Keratinocyte (primary cell): ENCODE data around the gene NPFFR1. TPM values are rescaled to one million over a fixed set of nuclear protein-coding genes. Genes with fewer than 3 reads are reported as not detected.
A peak's percentile ranks its signal among the peaks of the same experiment; 100 is the strongest.

Experiments
- DNase-seq: peaks from one replicate; pipeline ENCODE4 v3.0.0-alpha.2; 2011; ENCODE audit warnings: low read depth, missing footprints, low spot score
- FAIRE-seq: peaks from 2 replicates; lab custom pipeline; 2011; peaks lifted over from hg19 to GRCh38; lab: Jason Lieb, UNC
- H2AFZ ChIP-seq: 2 replicates; pipeline ENCODE4 v1.6.0; 2012; ENCODE audit warnings: low read length, control low read depth, inconsistent platforms; ENCODE audit not compliant: control insufficient read depth
- H3K27ac ChIP-seq: 2 replicates; pipeline ENCODE4 v1.5.1; 2011; ENCODE audit warnings: low read length; ENCODE audit not compliant: control insufficient read depth, insufficient read depth
- H3K27me3 ChIP-seq: 3 replicates; pipeline ENCODE4 v1.6.0; 2011; ENCODE audit warnings: low read length; ENCODE audit not compliant: control insufficient read depth, insufficient read depth; ENCODE audit errors: extremely low read depth
- H3K36me3 ChIP-seq, 2 experiments: 2 replicates in 1 of 2; 3 replicates in 1 of 2; pipeline ENCODE4 v1.5.1; 2011; ENCODE audit warnings: low read length in 2 of 2, mild to moderate bottlenecking in 1 of 2; ENCODE audit not compliant: control insufficient read depth in 2 of 2, insufficient read depth in 2 of 2; ENCODE audit errors: extremely low read depth in 1 of 2
- H3K4me1 ChIP-seq: 3 replicates; pipeline ENCODE4 v1.5.1; 2011; ENCODE audit warnings: low read length; ENCODE audit not compliant: control insufficient read depth, insufficient read depth; ENCODE audit errors: extremely low read depth
- H3K4me2 ChIP-seq: 3 replicates; pipeline ENCODE4 v1.6.0; 2011; ENCODE audit warnings: low read depth, low read length; ENCODE audit not compliant: control insufficient read depth, insufficient read depth; ENCODE audit errors: extremely low read depth
- H3K4me3 ChIP-seq, 3 experiments: fragments of 200-600 bp in 1 of 3; sonication (generic) in 1 of 3; 2 replicates in 2 of 3; 3 replicates in 1 of 3; pipeline ENCODE4 v1.5.1; 2011 to 2016; ENCODE audit warnings: low read length in 3 of 3, mild to moderate bottlenecking in 3 of 3, control low read depth in 2 of 3, inconsistent platforms in 1 of 3, low read depth in 1 of 3, mixed read lengths in 1 of 3, mixed run types in 1 of 3, moderate library complexity in 1 of 3; ENCODE audit not compliant: control insufficient read depth in 2 of 3, insufficient read depth in 2 of 3; ENCODE audit errors: extremely low read depth in 1 of 3
- H3K79me2 ChIP-seq: 2 replicates; pipeline ENCODE4 v1.6.0; 2012; ENCODE audit warnings: low read length; ENCODE audit not compliant: control insufficient read depth, insufficient read depth
- H3K9ac ChIP-seq: 3 replicates; pipeline ENCODE4 v1.6.0; 2011; ENCODE audit warnings: low read length; ENCODE audit not compliant: control insufficient read depth, insufficient read depth; ENCODE audit errors: extremely low read depth
- H3K9me1 ChIP-seq: 3 replicates; pipeline ENCODE4 v1.6.0; 2011; ENCODE audit warnings: low read length; ENCODE audit not compliant: control insufficient read depth, insufficient read depth; ENCODE audit errors: extremely low read depth
- H3K9me3 ChIP-seq: 2 replicates; pipeline ENCODE4 v1.5.1; 2012; ENCODE audit warnings: low read depth, low read length; ENCODE audit not compliant: control insufficient read depth
- H4K20me1 ChIP-seq: 3 replicates; pipeline ENCODE4 v1.6.0; 2011; ENCODE audit warnings: low read length; ENCODE audit not compliant: control insufficient read depth, insufficient read depth; ENCODE audit errors: extremely low read depth
- CTCF ChIP-seq, 3 experiments: IDR thresholded peaks in 1 of 3; conservative IDR thresholded peaks in 1 of 3; optimal IDR thresholded peaks in 1 of 3; 2 replicates in 2 of 3; 3 replicates in 1 of 3; pipeline versions ENCODE3 to v1.5.1; 2011; ENCODE audit warnings: low read length in 3 of 3, mild to moderate bottlenecking in 3 of 3, moderate library complexity in 2 of 3, control low read depth in 1 of 3, inconsistent platforms in 1 of 3; ENCODE audit not compliant: insufficient read depth in 2 of 3; ENCODE audit errors: extremely low read depth in 1 of 3
- EZH2 ChIP-seq: IDR thresholded peaks from one replicate; pipeline ENCODE4 v1.6.1; 2012; ENCODE audit warnings: inconsistent platforms, mild to moderate bottlenecking, low read length, moderate library complexity
- dilution Hi-C: fragments of 300-500 bp; cut with MboI; formaldehyde crosslinking; loops from one replicate; pipeline ENCODE4 v1.7.0; 2020; ENCODE audit warnings: low sequenced_read_pairs; ENCODE audit not compliant: extremely low pct_ligation_motif_present
- polyA plus RNA-seq, 5 experiments: library from polyadenylated mRNA; depleted of rRNA in 3 of 5; stranded (reverse) in 3 of 5; stranded (forward) in 1 of 5; unstranded in 1 of 5; fragments of >200 nt; gene quantifications; 1 replicate in 1 of 5; 2 replicates in 3 of 5; 3 replicates in 1 of 5; pipeline versions ENCODE4 v1.2.1 to v1.2.3, GENCODE V29; 2011 to 2012; ENCODE audit warnings: missing spikeins in 2 of 5, low read depth in 1 of 5, low replicate concordance in 1 of 5

NPFFR1 gene
- polyA plus RNA-seq, 1 donor (not counting 4 experiments of a cell fraction or from before 2014, with no cell fraction given), result not detected

GRCh38 chr10:70266701-70267100, 17.1 kb downstream of the NPFFR1 start:
- TF ChIP-seq CTCF (optimal IDR thresholded peaks at IDR 0.05 in 1 of 3, IDR thresholded peaks at IDR 0.05 in 1 of 3, conservative IDR thresholded peaks at IDR 0.05 in 1 of 3; ENCODE audit: extremely low read depth in 1 of 3, insufficient read depth in 2 of 3, low read length in 3 of 3), result no peak
- TF ChIP-seq EZH2, result no peak
- H3K27me3 ChIP-seq, result no peaks in the 10 kb centered on the region
- no peaks in the 10 kb centered on the region for H4K20me1 ChIP-seq
- peaks cover 22% of the 10 kb centered on the region for H3K4me1 ChIP-seq
- peaks cover 2% of the 10 kb centered on the region for H3K9me1 ChIP-seq
- no peaks in the 10 kb centered on the region for H3K9me3 ChIP-seq
- peak overlapping the region; percentile 27 for H3K27ac ChIP-seq
- no peak overlapping the region for H3K4me3 ChIP-seq
- H3K9ac ChIP-seq, result no peak overlapping the region
- H3K36me3 ChIP-seq, result no peaks in the 10 kb centered on the region
- peak overlapping the region; percentile 57 for H3K4me2 ChIP-seq
- H2AFZ ChIP-seq, result peak overlapping the region; percentile 52
- no peak for DNase-seq
- H3K79me2 ChIP-seq, result no peaks in the 10 kb centered on the region
- dilution Hi-C loops, result no loop called here
- peak; percentile 26 for FAIRE-seq

GRCh38 chr10:70266056-70266455, 17.7 kb downstream of the NPFFR1 start:
- Histone ChIP-seq H3K4me1 (peaks cover 22% of the 10 kb centered on the region), H3K4me2 (peak overlapping the region; percentile 57), H3K9me1 (peaks cover 2% of the 10 kb centered on the region), H3K4me3 (no peak overlapping the region), H3K27me3 (no peaks in the 10 kb centered on the region), H3K36me3 (no peaks in the 10 kb centered on the region), H3K9me3 (peaks cover 3% of the 10 kb centered on the region), H3K27ac (no peak overlapping the region), H4K20me1 (no peaks in the 10 kb centered on the region), H2AFZ (no peak overlapping the region), H3K79me2 (no peaks in the 10 kb centered on the region), H3K9ac (no peak overlapping the region)
- DNase-seq (no peak), FAIRE-seq (no peak)
- TF ChIP-seq EZH2 (no peak), CTCF (optimal IDR thresholded peaks at IDR 0.05 in 1 of 3, IDR thresholded peaks at IDR 0.05 in 1 of 3, conservative IDR thresholded peaks at IDR 0.05 in 1 of 3; ENCODE audit: extremely low read depth in 1 of 3, insufficient read depth in 2 of 3, low read length in 3 of 3) (no peak)
- dilution Hi-C loops, result no loop called here
